Endothelial cell of umbilical vein (primary cell): ENCODE results near the gene SELE.

Experiments
- CTCF ChIP-seq, 2 donors: IDR thresholded peaks; 1 replicate in 1 of 2; 2 replicates in 1 of 2; pipeline ENCODE4 v1.5.1; 2011; ENCODE audit warnings: low read length in 2 of 2, mild to moderate bottlenecking in 2 of 2, moderate library complexity in 2 of 2, control low read depth in 1 of 2, inconsistent platforms in 1 of 2, low read depth in 1 of 2; ENCODE audit not compliant: insufficient read depth in 1 of 2; ENCODE audit errors: extremely low read depth in 1 of 2
- EZH2 ChIP-seq: IDR thresholded peaks from 2 replicates; pipeline ENCODE4 v1.6.1; 2012; ENCODE audit warnings: borderline replicate concordance, low read depth, mild to moderate bottlenecking, moderate library complexity, low read length, inconsistent platforms; ENCODE audit not compliant: severe bottlenecking
- GATA2 ChIP-seq: IDR thresholded peaks from 2 replicates; pipeline ENCODE4 v1.7.0; 2011; ENCODE audit warnings: low read depth, mild to moderate bottlenecking, moderate library complexity, mixed read lengths, low read length; ENCODE audit not compliant: insufficient read length, insufficient read depth
- POLR2AphosphoS5 ChIP-seq: IDR thresholded peaks from 2 replicates; pipeline ENCODE4 v1.6.1; 2012; ENCODE audit warnings: low read depth, mild to moderate bottlenecking, control low read depth, low read length, moderate library complexity; ENCODE audit not compliant: insufficient read depth

GRCh38 chr1:169679692-169680091 lies 54.2 kb downstream of the SELE start:
- TF ChIP-seq EZH2, result no peak
- no peak for TF ChIP-seq CTCF (IDR thresholded peaks at IDR 0.05; ENCODE audit: extremely low read depth in 1 of 2, insufficient read depth in 1 of 2, low read depth in 1 of 2, low read length in 2 of 2)
- no peak for TF ChIP-seq POLR2AphosphoS5
- TF ChIP-seq GATA2, result no peak
